Activated CD8-positive, alpha-beta memory T cell treated with anti-CD3 and anti-CD28 coated beads, Interleukin-2, amount 50 U/mL, for 1 hour (primary cell): Measurements from ENCODE around the gene AUTS2.

Source experiments
- DNase-seq: peaks from one replicate; pipeline ENCODE4 v3.0.0-alpha.2; 2020; ENCODE audit errors: extremely low read depth

Gene AUTS2

GRCh38 chr7:69656077-69656476 lies 57.8 kb downstream of the AUTS2 start:
- no peak for DNase-seq

- DNase-seq, result no peak
Observed at GRCh38 chr7:69656890-69657289, 58.6 kb downstream of the AUTS2 start.

- DNase-seq, result no peak
Observed at GRCh38 chr7:69657331-69657730, 59.1 kb downstream of the AUTS2 start.

- no peak for DNase-seq
Observed at GRCh38 chr7:69657985-69658384, 59.7 kb downstream of the AUTS2 start.

GRCh38 chr7:69659983-69660382 lies 61.7 kb downstream of the AUTS2 start:
- DNase-seq, result no peak

- no peak for DNase-seq
Observed at GRCh38 chr7:69661342-69661741, 63.1 kb downstream of the AUTS2 start.

GRCh38 chr7:69663911-69664832 lies 65.9 kb downstream of the AUTS2 start:
- no peak for DNase-seq

GRCh38 chr7:69665369-69665768 lies 67.1 kb downstream of the AUTS2 start:
- DNase-seq, result no peak

GRCh38 chr7:69668339-69668870 lies 70.1 kb downstream of the AUTS2 start:
- no peak for DNase-seq

- no peak for DNase-seq
Observed at GRCh38 chr7:69670701-69671100, 72.4 kb downstream of the AUTS2 start.

- DNase-seq, result no peak
Observed at GRCh38 chr7:69673074-69673473, 74.8 kb downstream of the AUTS2 start.

GRCh38 chr7:69674701-69675182 lies 76.5 kb downstream of the AUTS2 start:
- DNase-seq, result no peak

GRCh38 chr7:69676247-69676646 lies 78.0 kb downstream of the AUTS2 start:
- no peak for DNase-seq

GRCh38 chr7:69677054-69677852 lies 79.0 kb downstream of the AUTS2 start:
- DNase-seq, result no peak

- DNase-seq, result no peak
Observed at GRCh38 chr7:69677881-69678493, 79.7 kb downstream of the AUTS2 start.

- DNase-seq, result no peak
Observed at GRCh38 chr7:69678494-69679187, 80.4 kb downstream of the AUTS2 start.

GRCh38 chr7:69681181-69681580 lies 82.9 kb downstream of the AUTS2 start:
- no peak for DNase-seq

- no peak for DNase-seq
Observed at GRCh38 chr7:69682518-69682917, 84.2 kb downstream of the AUTS2 start.

GRCh38 chr7:69683002-69683401 lies 84.7 kb downstream of the AUTS2 start:
- DNase-seq, result no peak

GRCh38 chr7:69684369-69685292 lies 86.4 kb downstream of the AUTS2 start:
- no peak for DNase-seq
